ENCODE measurements around the gene NCAPG2.
"Not testable (repeated sequence)": the region's sequence is repeated elsewhere in the genome, so short reads cannot be mapped to it uniquely, and the experiment has no call there.

DNA sequence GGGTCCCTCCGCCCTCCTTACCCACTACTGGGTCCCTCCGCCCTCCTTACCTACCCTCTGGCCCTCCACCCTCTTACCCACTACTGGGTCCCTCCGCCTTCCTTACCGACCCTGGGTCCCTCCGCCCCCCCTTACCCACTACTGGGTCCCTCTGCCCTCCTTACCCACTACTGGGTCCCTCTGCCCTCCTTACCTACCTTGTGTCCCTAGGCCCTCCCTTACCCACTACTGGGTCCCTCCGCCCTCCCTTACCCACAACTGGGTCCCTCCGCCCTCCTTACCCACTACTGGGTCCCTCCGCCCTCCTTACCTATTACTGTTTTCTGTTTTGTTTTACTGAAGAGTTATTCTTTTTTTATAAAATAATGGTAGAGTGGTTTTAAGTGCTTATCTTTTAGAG, 36.5 kb downstream of the NCAPG2 start:
- not testable (repeated sequence) for TF ChIP-seq EP300 (IDR thresholded peaks at IDR 0.05)
- TF ChIP-seq, protein P1, sequence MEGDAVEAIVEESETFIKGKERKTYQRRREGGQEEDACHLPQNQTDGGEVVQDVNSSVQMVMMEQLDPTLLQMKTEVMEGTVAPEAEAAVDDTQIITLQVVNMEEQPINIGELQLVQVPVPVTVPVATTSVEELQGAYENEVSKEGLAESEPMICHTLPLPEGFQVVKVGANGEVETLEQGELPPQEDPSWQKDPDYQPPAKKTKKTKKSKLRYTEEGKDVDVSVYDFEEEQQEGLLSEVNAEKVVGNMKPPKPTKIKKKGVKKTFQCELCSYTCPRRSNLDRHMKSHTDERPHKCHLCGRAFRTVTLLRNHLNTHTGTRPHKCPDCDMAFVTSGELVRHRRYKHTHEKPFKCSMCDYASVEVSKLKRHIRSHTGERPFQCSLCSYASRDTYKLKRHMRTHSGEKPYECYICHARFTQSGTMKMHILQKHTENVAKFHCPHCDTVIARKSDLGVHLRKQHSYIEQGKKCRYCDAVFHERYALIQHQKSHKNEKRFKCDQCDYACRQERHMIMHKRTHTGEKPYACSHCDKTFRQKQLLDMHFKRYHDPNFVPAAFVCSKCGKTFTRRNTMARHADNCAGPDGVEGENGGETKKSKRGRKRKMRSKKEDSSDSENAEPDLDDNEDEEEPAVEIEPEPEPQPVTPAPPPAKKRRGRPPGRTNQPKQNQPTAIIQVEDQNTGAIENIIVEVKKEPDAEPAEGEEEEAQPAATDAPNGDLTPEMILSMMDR (IDR thresholded peaks at IDR 0.05) = not testable (repeated sequence)
